ENCODE data around the gene ATRAID. TPM values are rescaled to one million over a fixed set of nuclear protein-coding genes. Genes with fewer than 3 reads are reported as not detected.

The ATRAID gene
- total RNA-seq, 1 experiment from 2014 or later: 108 TPM

GRCh38 chr2:27205206-27205605, 6.6 kb upstream of the ATRAID start:
- H3K4me1 Mint-ChIP-seq: peaks cover 21 to 24% of the 10 kb centered on the region in 2 experiments
- Histone ChIP-seq H2BK12ac (ENCODE audit: insufficient read length, low read depth, low read length) (no peak overlapping the region), H3K4me2 (ENCODE audit: insufficient read depth, insufficient read length, low read length) (no peak overlapping the region), H4K91ac (ENCODE audit: insufficient read length, low read depth, low read length) (no peak overlapping the region), H3K27ac (ENCODE audit: insufficient read length, low read depth, low read length) (no peak overlapping the region), H3K4ac (ENCODE audit: low read depth, low read length) (no peak overlapping the region), H4K5ac (ENCODE audit: insufficient read length, low read depth, low read length) (no peak overlapping the region), H3K79me1 (ENCODE audit: insufficient read depth, low read depth, low read length, poor library complexity, severe bottlenecking) (no peaks in the 10 kb centered on the region), H2AK5ac (ENCODE audit: insufficient read length, low read length) (no peak overlapping the region), H3K27me3 (ENCODE audit: insufficient read depth, low read length) (no peaks in the 10 kb centered on the region), H3K23me2 (ENCODE audit: insufficient read length, low read depth, low read length, poor library complexity, severe bottlenecking) (no peaks in the 10 kb centered on the region), H3K79me2 (ENCODE audit: insufficient read depth, low read length) (no peaks in the 10 kb centered on the region), H3T11ph (ENCODE audit: low read length) (no peak overlapping the region), H2BK15ac (ENCODE audit: low read depth, low read length) (no peak overlapping the region), H3K56ac (ENCODE audit: insufficient read length, low read depth, low read length) (no peak overlapping the region), H3K9ac (ENCODE audit: extremely low read depth, insufficient read length, low read length) (no peak overlapping the region), H3K18ac (ENCODE audit: insufficient read length, low read depth, low read length) (no peak overlapping the region), H3K23ac (ENCODE audit: insufficient read length, low read depth, low read length) (no peak overlapping the region), H4K20me1 (ENCODE audit: control insufficient read depth, insufficient read depth, insufficient read length) (no peaks in the 10 kb centered on the region), H3K14ac (ENCODE audit: insufficient read depth, low read length) (no peak overlapping the region), H2BK120ac (ENCODE audit: low read depth, low read length, poor library complexity, severe bottlenecking) (no peak overlapping the region), H3K9me3 (ENCODE audit: control insufficient read depth, low read depth, low read length) (no peaks in the 10 kb centered on the region), H2BK20ac (ENCODE audit: low read depth, low read length, poor library complexity, severe bottlenecking) (no peak overlapping the region), H4K8ac (replicated peaks; ENCODE audit: insufficient read length, low read depth, low read length) (no peak overlapping the region), H2AFZ (ENCODE audit: low read length) (no peak overlapping the region), H3K4me1 (ENCODE audit: insufficient read depth, low read length) (no peaks in the 10 kb centered on the region), H2BK5ac (ENCODE audit: insufficient read length, low read length) (no peak overlapping the region)
- H3K4me3 Mint-ChIP-seq: no peak overlapping the region
- H3K27me3 Mint-ChIP-seq (ENCODE audit: low read depth): no peaks in the 10 kb centered on the region
- no peak overlapping the region; a peak in 1 of 7 replicates for H3K27ac Mint-ChIP-seq
- TF ChIP-seq CTCF (conservative IDR thresholded peaks at IDR 0.05): no peak
- peaks cover 64 to 97% (median 95%) of the 10 kb centered on the region in 3 experiments for H3K36me3 Mint-ChIP-seq (ENCODE audit: insufficient read depth in 1 of 3, low read depth in 3 of 3)
- no peaks in the 10 kb centered on the region for H3K9me3 Mint-ChIP-seq
- WGBS (ENCODE audit: extremely low coverage, insufficient read length, low lambda C conversion rate): no CpG with 5 or more reads among the region's 8 CpGs
- no peak for DNase-seq
